GM19240 (cell line): ENCODE results near the gene CADM1.
"Not testable (repeated sequence)": the region's sequence is repeated elsewhere in the genome, so short reads cannot be mapped to it uniquely, and the experiment has no call there.

Experiments
- DNase-seq: peaks from one replicate; pipeline ENCODE4 v3.0.0; 2011; ENCODE audit warnings: low spot score; ENCODE audit not compliant: insufficient read length

CADM1 gene

DNA sequence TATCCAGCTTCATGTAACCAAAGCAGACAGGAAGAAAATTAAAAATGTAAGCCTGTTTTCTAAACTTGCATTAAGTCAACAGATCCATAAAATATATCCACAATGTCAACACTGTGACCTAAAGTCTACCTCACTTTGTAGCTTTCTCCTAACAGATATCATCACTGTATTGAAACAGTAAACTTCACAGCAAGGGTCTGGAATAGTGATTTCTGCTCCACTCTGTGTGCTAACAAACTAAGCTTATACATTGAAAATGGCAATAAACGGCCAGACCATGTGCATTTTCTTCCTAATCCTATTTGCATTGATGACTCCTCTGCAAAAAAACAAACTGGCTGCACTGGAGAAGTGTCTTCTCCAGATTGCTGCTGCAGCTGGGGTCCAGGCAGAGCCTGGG is 26.8 kb downstream of the CADM1 start:
- no peak for DNase-seq

DNA sequence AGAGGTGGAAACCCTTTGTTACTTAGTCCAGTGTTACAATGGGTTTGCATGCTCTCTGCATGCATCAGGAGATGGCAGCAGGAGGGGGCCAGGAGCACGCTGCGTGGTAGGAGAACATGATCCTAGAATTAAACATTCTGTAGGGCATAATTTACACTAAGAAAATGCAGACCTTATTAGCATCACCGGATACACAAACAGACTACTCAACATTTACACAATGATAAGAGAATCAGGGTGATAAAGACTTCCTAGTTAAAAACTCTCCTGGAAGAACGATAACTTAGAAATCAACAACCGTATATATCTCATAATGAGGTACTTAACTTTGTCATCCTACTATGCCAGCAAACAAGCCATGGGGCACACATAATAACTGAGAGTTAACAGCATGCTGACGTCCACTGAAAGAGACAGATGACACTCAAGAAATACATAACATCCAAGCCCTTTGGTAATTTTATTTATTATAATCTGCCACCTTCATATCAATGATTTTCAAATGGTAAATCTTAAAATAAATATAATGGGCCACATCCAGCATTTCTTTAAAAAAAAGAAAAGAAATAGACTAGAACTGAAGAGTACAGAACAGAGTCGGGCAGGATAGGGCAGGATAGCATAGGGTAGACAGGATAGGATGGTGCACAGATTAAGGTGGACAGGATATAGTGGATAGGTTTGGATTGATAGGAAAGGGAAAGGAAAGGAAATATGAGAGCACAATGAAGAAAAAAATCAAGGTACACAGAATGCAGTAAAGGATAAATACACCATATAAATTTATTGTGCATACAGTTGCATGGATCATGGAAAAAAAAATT is 27.5 kb downstream of the CADM1 start:
- DNase-seq: no peak

GRCh38 chr11:115475564-115475963 is 28.7 kb downstream of the CADM1 start:
- DNase-seq: no peak

- not testable (repeated sequence) for DNase-seq
These were observed 29.9 kb downstream of the CADM1 start for GRCh38 chr11:115474306-115474705.

DNA sequence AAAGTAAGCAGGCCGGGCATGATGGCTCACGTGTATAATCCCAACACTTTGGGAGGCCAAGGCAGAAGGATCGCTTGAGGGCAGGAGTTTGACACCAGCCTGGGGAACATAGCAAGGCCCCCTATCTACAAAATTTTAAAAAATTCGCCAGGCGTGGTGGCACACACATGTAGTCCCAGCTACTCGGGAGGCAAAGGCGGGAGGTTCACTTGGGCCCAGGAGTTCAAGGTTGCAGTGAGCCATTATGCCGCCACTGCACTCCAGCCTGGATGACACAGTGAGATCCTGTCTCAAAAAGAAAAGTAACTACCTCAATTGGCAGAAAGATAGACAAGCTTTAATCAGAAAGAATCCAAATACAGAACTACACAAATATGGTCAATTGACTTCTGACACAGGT is 31.0 kb downstream of the CADM1 start:
- no peak for DNase-seq

DNA sequence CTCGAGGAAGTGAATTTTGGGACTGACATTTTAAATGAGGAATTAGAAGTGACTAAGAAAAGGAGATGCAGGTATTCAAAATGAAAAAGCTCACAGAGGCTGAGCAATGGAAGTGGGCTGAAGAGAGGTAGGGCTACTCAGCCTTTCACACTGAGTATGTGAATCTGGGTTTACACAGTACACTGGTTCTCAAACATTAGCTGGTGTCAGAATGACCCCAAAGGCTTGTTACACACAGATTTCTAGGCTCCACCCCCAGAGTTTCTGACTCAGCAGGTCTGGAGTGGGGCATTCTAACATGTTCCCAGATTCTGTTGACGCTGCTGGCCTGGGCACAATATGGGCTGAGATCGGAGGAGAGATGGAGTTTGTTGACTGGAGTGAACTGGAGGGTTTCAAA is 32.8 kb downstream of the CADM1 start:
- DNase-seq: no peak

DNA sequence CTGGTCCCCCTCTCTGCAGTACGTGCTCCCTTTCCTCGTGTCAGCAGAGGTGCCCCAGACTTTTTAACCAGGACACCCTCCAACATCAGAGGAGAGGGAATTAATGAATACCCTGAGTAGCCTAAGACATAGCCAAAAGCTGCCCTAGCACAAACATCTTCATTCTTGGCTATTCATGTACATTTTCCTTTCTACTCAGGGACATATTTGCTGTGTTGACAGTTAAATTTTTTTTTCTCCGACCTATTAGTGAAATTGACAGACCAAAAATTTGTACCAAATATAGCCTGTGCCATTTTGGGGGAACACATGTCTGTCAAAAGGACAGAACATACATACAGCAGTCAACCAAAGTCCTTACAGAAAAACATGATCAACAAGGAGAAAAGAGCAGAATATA is 33.3 kb downstream of the CADM1 start:
- DNase-seq: no peak

- no peak for DNase-seq
These were observed 34.9 kb downstream of the CADM1 start for GRCh38 chr11:115469361-115469760.

GRCh38 chr11:115466122-115466521 is 38.1 kb downstream of the CADM1 start:
- DNase-seq: no peak

GRCh38 chr11:115464269-115464668 is 39.9 kb downstream of the CADM1 start:
- no peak for DNase-seq

DNA sequence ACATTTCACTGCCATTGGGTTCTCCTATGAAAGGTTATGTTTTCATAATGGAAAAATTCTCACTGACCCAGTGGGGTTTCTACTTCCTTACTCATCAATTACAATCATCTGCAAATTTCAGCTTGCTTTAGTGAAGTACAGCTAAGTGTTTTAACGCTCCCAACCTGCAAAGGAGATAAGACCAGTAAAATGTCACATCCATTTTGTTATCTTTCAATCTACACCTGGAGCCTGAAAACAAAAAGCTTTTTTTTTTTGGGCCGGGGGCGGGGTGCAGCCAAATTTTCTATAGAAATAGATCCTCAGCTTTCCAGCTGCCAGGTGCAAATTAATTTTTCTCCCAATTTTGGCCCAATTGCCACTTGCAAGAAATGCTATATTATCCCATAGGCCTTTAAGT is 40.6 kb downstream of the CADM1 start:
- DNase-seq: no peak

DNA sequence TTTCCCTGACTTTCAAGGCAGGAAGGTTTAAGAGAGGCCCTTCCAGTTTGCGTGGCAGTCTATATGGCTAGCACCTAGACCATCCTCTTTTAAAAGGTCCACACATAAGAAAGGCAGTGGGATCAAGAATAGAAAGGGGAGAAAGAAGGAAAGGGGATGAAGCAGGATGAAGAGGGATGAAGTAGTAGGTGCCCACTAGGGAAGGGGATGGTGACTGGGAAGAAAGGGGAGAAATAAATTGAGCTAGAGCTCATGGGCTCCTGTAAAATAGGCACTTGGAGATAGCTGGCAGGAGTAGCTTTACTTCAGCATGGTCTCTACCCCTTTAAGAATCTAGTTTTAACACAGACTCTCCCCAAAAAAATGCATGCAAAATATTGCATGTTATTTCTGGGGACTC is 41.5 kb downstream of the CADM1 start:
- no peak for DNase-seq

GRCh38 chr11:115462004-115462541 is 42.1 kb downstream of the CADM1 start:
- DNase-seq: no peak

GRCh38 chr11:115460512-115460911 is 43.7 kb downstream of the CADM1 start:
- DNase-seq: no peak

- no peak for DNase-seq
These were observed 44.7 kb downstream of the CADM1 start for GRCh38 chr11:115459563-115459962.

GRCh38 chr11:115458877-115459276 is 45.3 kb downstream of the CADM1 start:
- no peak for DNase-seq

DNA sequence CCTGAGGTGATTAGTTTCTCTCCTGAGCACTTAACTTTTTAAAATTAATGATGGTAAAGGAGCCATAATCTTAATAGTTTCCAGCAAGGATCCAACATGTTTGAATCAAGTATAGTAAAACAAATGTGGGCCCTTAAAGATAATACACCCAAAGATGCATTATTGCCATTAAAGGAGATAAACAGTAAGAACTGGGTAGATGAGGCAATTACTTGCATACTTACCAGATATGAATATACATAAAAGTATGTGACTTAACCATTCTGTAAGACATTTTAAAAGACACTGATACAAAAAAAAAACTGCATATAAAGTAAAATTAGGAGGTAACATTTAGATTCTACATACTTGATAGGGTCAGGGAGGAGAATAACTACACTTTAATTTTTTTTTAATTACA is 48.2 kb downstream of the CADM1 start:
- DNase-seq: no peak

GRCh38 chr11:115455613-115456012 is 48.6 kb downstream of the CADM1 start:
- DNase-seq: no peak

GRCh38 chr11:115454525-115454924 is 49.7 kb downstream of the CADM1 start:
- no peak for DNase-seq

DNA sequence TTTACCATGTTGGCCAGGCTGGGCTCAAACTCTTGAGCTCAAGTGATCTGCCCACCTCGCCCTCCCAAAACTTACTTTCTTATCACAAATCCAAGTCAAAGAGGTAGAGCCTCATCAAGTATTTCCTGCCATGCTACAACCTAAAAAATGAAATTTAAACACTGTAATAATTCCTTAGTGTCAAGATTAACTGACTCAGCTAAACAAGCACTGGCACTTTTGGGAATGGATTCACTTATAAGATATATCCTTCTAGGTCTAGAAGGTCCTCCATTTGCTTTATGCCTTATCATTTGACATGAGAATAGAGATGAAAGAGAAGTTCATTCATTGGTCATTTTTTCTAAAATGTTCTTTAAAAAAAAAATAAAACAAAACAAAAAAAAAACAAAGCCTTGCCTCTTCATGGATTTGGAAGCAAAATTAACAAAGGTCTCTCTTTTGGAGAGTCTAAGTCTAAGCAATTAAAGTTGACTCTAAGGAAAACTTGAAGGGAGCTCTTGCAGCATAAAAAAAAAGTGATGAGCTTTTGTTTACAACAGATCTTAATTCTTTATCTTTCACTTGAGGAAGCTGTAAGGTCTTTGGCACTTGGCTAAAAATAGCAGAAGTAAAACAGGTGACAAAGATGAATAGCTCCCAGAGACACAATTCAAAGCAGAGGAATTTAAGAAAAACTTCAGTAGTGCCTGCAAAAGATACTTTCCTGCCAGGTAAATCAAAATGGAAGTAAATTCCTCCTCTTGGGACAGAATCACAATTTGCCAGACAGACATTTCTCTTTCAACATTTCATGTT is 50.3 kb downstream of the CADM1 start:
- no peak for DNase-seq

DNA sequence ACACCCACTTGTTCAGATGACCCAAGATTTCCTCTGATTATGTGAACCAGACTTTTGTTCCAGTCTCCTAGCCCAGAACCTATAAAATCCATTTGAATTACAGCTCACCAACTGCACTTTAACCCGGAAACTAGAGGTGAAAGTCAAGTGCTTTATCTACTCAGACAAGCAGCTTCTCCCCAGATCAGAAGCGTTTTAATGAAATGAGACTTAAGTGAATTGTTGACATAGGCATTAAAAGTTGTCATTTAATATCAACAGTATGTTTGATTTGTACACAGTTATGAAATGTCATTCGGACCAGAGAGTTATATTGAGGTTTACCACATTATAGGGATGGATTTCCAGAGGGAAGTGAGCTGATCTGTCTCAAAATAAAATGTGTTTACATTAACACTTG is 52.0 kb downstream of the CADM1 start:
- DNase-seq: no peak

DNA sequence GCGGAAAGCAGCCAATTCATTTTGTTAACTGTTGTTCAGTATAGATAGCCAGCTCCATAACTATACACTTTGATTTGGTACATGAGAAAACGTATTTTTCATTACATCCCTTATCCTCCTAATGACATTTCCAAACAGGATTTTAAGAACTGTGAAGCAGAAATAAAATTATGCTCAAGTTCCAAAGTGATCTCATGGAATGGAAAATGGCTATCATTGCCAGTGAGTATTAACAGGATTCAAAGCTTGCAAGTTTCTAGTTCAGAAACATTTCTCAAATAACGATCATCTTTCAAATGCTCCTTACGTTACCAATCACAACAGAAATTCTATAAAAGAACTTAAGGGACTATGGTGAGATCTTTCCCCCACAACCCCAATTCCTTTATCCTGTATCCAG is 53.7 kb downstream of the CADM1 start:
- no peak for DNase-seq
